IMR-90 (cell line): Measurements from ENCODE around the gene PARP14. TPM values are rescaled to one million over a fixed set of nuclear protein-coding genes. Genes with fewer than 3 reads are reported as not detected.

Experiments
- ATAC-seq: fragments of 200-7000 bp; cut with Tn5 transposase; 2 replicates; pipeline ENCODE4 v1.9.1; 2020; ENCODE audit warnings: low read depth, mild to moderate bottlenecking, moderate library complexity
- BruUV-seq: library from RNA; stranded (reverse); fragments of 400-500 nt; replicated peaks from 2 replicates; lab custom pipeline; 2021; lab: Mats Ljungman, UMichigan
- CTCF ChIA-PET: fragments of 300-600 bp; formaldehyde crosslinking; extraction: SDS; loops from one replicate; lab custom pipeline; 2021; ENCODE audit warnings: antibody characterized with exemption; lab: Yijun Ruan, JAX
- POLR2A ChIA-PET: fragments of 300-600 bp; sonication (Branson Sonifier 250); formaldehyde crosslinking; loops from one replicate; lab custom pipeline; 2022; ENCODE audit warnings: antibody characterized with exemption; ENCODE audit not compliant: unreplicated experiment; lab: Charles Lee
- DNase-seq: peaks from one replicate; pipeline ENCODE4 v3.0.0; 2013
- H2AFZ ChIP-seq: replicated peaks from 2 replicates; pipeline ENCODE3; 2013; ENCODE audit warnings: low read length, mild to moderate bottlenecking; ENCODE audit not compliant: poor library complexity
- H2AK5ac ChIP-seq: 2 replicates; pipeline ENCODE4 v1.6.1; 2013; ENCODE audit warnings: low read depth, low read length, inconsistent platforms
- H2AK9ac ChIP-seq: replicated peaks from 2 replicates; pipeline ENCODE3; 2013; ENCODE audit warnings: mild to moderate bottlenecking, low read depth, low read length, moderate library complexity; ENCODE audit not compliant: poor library complexity
- H2BK120ac ChIP-seq: 2 replicates; pipeline ENCODE4 v1.6.1; 2013; ENCODE audit warnings: low read depth, low read length, inconsistent platforms
- H2BK15ac ChIP-seq: 3 replicates; pipeline ENCODE4 v1.6.1; 2013; ENCODE audit warnings: low read depth, low read length, inconsistent platforms
- H2BK20ac ChIP-seq: 2 replicates; pipeline ENCODE4 v1.6.1; 2013; ENCODE audit warnings: low read depth, mild to moderate bottlenecking, inconsistent platforms, low read length, moderate library complexity
- H2BK5ac ChIP-seq: 2 replicates; pipeline ENCODE4 v1.6.1; 2013; ENCODE audit warnings: mild to moderate bottlenecking, low read depth, low read length, inconsistent platforms; ENCODE audit not compliant: poor library complexity, severe bottlenecking
- H3K14ac ChIP-seq: replicated peaks from 2 replicates; pipeline ENCODE4 v1.6.1; 2013; ENCODE audit warnings: low read depth, low read length, inconsistent platforms
- H3K18ac ChIP-seq: 2 replicates; pipeline ENCODE4 v1.6.1; 2013; ENCODE audit warnings: low read depth, low read length, control low read depth
- H3K23ac ChIP-seq: 2 replicates; pipeline ENCODE4 v1.6.1; 2013; ENCODE audit warnings: low read depth, low read length, inconsistent platforms
- H3K27ac ChIP-seq: 2 replicates; pipeline ENCODE4 v1.5.1; 2013; ENCODE audit warnings: mild to moderate bottlenecking, control low read depth, low read length; ENCODE audit not compliant: insufficient read depth
- H3K27me3 ChIP-seq: 2 replicates; pipeline ENCODE4 v1.6.1; 2013; ENCODE audit warnings: low read length; ENCODE audit not compliant: control insufficient read depth, insufficient read depth
- H3K36me3 ChIP-seq: 2 replicates; pipeline ENCODE4 v1.6.1; 2013; ENCODE audit warnings: low read length, mixed read lengths; ENCODE audit not compliant: control insufficient read depth, insufficient read depth
- H3K4ac ChIP-seq: 2 replicates; pipeline ENCODE4 v1.6.1; 2013; ENCODE audit warnings: low read depth, low read length, inconsistent platforms
- H3K4me1 ChIP-seq: 2 replicates; pipeline ENCODE4 v1.6.1; 2013; ENCODE audit warnings: low read length, mixed read lengths; ENCODE audit not compliant: control insufficient read depth, insufficient read depth
- H3K4me2 ChIP-seq: 2 replicates; pipeline ENCODE4 v1.6.1; 2013; ENCODE audit warnings: low read depth, mild to moderate bottlenecking, control low read depth, low read length, moderate library complexity
- H3K4me3 ChIP-seq: 2 replicates; pipeline ENCODE4 v1.5.1; 2013; ENCODE audit warnings: low read depth, mild to moderate bottlenecking, control low read depth, low read length, moderate library complexity; ENCODE audit not compliant: insufficient read depth
- H3K56ac ChIP-seq: 2 replicates; pipeline ENCODE4 v1.6.1; 2013; ENCODE audit warnings: low read length, inconsistent platforms; ENCODE audit not compliant: insufficient read depth; ENCODE audit errors: extremely low read depth
- H3K79me1 ChIP-seq, 2 experiments: 2 replicates each; pipeline ENCODE4 v1.6.1; 2013; ENCODE audit warnings: low read length in 2 of 2, inconsistent platforms in 1 of 2, low read depth in 1 of 2
- H3K9ac ChIP-seq: 2 replicates; pipeline ENCODE4 v1.6.1; 2013; ENCODE audit warnings: low read depth, low read length, control low read depth
- H3K9me1 ChIP-seq: 2 replicates; pipeline ENCODE4 v1.6.1; 2013; ENCODE audit warnings: low read length, inconsistent platforms; ENCODE audit not compliant: insufficient read depth
- H3K9me3 ChIP-seq: 2 replicates; pipeline ENCODE4 v1.6.1; 2013; ENCODE audit warnings: low read length; ENCODE audit not compliant: control insufficient read depth, insufficient read depth
- H4K20me1 ChIP-seq: 2 replicates; pipeline ENCODE4 v1.6.1; 2013; ENCODE audit warnings: low read length, inconsistent platforms; ENCODE audit not compliant: insufficient read depth
- H4K5ac ChIP-seq: 2 replicates; pipeline ENCODE4 v1.6.1; 2013; ENCODE audit warnings: mild to moderate bottlenecking, low read depth, low read length, control low read depth
- H4K8ac ChIP-seq, 2 experiments: 2 replicates each; pipeline ENCODE4 v1.6.1; 2013; ENCODE audit warnings: low read depth in 2 of 2, low read length in 2 of 2, control low read depth in 1 of 2, inconsistent platforms in 1 of 2
- H4K91ac ChIP-seq: 2 replicates; pipeline ENCODE4 v1.6.1; 2013; ENCODE audit warnings: low read depth, low read length, inconsistent platforms; ENCODE audit not compliant: insufficient read depth
- BHLHE40 ChIP-seq: fragments of 150-350 bp; IDR thresholded peaks from 2 replicates; pipeline ENCODE4 v1.6.1; 2016; ENCODE audit warnings: mild to moderate bottlenecking, low read depth, low read length
- CEBPB ChIP-seq: IDR thresholded peaks from 2 replicates; pipeline ENCODE4 v1.6.1; 2012; ENCODE audit warnings: low read depth, low read length, improper control_type of control experiment
- CHD1 ChIP-seq: IDR thresholded peaks from 2 replicates; pipeline ENCODE4 v1.6.1; 2012; ENCODE audit warnings: low read depth, low read length, improper control_type of control experiment
- ELK1 ChIP-seq: fragments of 150-350 bp; IDR thresholded peaks from 2 replicates; pipeline ENCODE4 v1.6.1; 2016; ENCODE audit warnings: low read depth, mild to moderate bottlenecking, low read length, moderate library complexity, borderline replicate concordance
- FOS ChIP-seq: fragments of 150-350 bp; IDR thresholded peaks from 2 replicates; pipeline ENCODE4 v1.6.1; 2016; ENCODE audit warnings: low read depth, low read length
- MAFK ChIP-seq: IDR thresholded peaks from 2 replicates; pipeline ENCODE4 v1.6.1; 2012; ENCODE audit warnings: low read depth, low read length, improper control_type of control experiment
- MAZ ChIP-seq: IDR thresholded peaks from 2 replicates; pipeline ENCODE4 v1.6.1; 2012; ENCODE audit warnings: low read depth, mild to moderate bottlenecking, low read length, improper control_type of control experiment, moderate library complexity, borderline replicate concordance
- MXI1 ChIP-seq: IDR thresholded peaks from 2 replicates; pipeline ENCODE4 v1.6.1; 2012; ENCODE audit warnings: low read depth, mild to moderate bottlenecking, low read length, moderate library complexity, borderline replicate concordance
- NFE2L2 ChIP-seq: fragments of 150-350 bp; IDR thresholded peaks from 2 replicates; pipeline ENCODE4 v1.6.1; 2016; ENCODE audit warnings: low read depth, mild to moderate bottlenecking, low read length
- POLR2A ChIP-seq: IDR thresholded peaks from 2 replicates; pipeline ENCODE4 v1.6.1; 2012; ENCODE audit warnings: mild to moderate bottlenecking, low read depth, low read length
- RAD21 ChIP-seq: IDR thresholded peaks from 2 replicates; pipeline ENCODE4 v1.6.1; 2012; ENCODE audit warnings: low read length, improper control_type of control experiment
- RCOR1 ChIP-seq: IDR thresholded peaks from 2 replicates; pipeline ENCODE4 v1.6.1; 2012; ENCODE audit warnings: mild to moderate bottlenecking, low read length, improper control_type of control experiment; ENCODE audit not compliant: insufficient replicate concordance
- RFX5 ChIP-seq: IDR thresholded peaks from 2 replicates; pipeline ENCODE4 v1.8.0; 2012; ENCODE audit warnings: low read depth, mild to moderate bottlenecking, low read length, moderate library complexity
- SMC3 ChIP-seq: fragments of 150-350 bp; IDR thresholded peaks from 2 replicates; pipeline ENCODE4 v1.6.1; 2016; ENCODE audit warnings: low read depth, mild to moderate bottlenecking, antibody characterized with exemption, low read length, moderate library complexity
- WGBS, 2 experiments: methylation state at CpG; one replicate each; pipeline versions ENCODE4 v1.1.5 to v1.1.7; 2013; ENCODE audit warnings: missing lambda C conversion rate in 2 of 2; ENCODE audit not compliant: insufficient read length in 1 of 2; ENCODE audit errors: extremely low coverage in 2 of 2; 5-methylcytosine and 5-hydroxymethylcytosine counted together
- dilution Hi-C: fragments of 300-500 bp; cut with HindIII; formaldehyde crosslinking; loops from one replicate; pipeline ENCODE4 v1.14.3; 2018; ENCODE audit warnings: low sequenced_read_pairs; ENCODE audit not compliant: unreplicated experiment
- in situ Hi-C: fragments of 300-500 bp; cut with MboI; formaldehyde crosslinking; loops from 3 replicates; pipeline ENCODE4 v1.14.3; 2019; ENCODE audit warnings: low sequenced_read_pairs, inconsistent platforms, mixed read lengths
- intact Hi-C: fragments of 100-400 bp; cut with micrococcal nuclease; formaldehyde crosslinking; loops from 2 replicates; pipeline ENCODE4 v1.10.0; 2022
- polyA plus RNA-seq, 3 experiments: library from polyadenylated mRNA; depleted of rRNA; stranded (reverse); fragments of >200 nt; gene quantifications; 2 replicates each; pipeline ENCODE4 v1.2.3, GENCODE V29; 2012; ENCODE audit warnings: low replicate concordance in 1 of 3
- total RNA-seq: library from RNA; depleted of rRNA; stranded (reverse); fragments of >200 nt; gene quantifications from 2 replicates; pipeline ENCODE4 v1.2.3, GENCODE V29; 2012
- TF ChIP-seq, protein P1 (sequence below): fragments of 150-350 bp; IDR thresholded peaks from 2 replicates; pipeline ENCODE4 v1.6.1; 2017; ENCODE audit warnings: mild to moderate bottlenecking, antibody characterized with exemption, low read length, low read depth
- TF ChIP-seq, protein P2 (sequence below): conservative IDR thresholded peaks from 2 replicates; pipeline ENCODE4 v1.5.1; 2012; ENCODE audit warnings: mild to moderate bottlenecking, low read depth, low read length, improper control_type of control experiment

The PARP14 gene
- total and polyA plus RNA-seq, 2 of the 4 experiments (the other 2 are of a cell fraction), result 9.3 to 23.1 TPM

DNA sequence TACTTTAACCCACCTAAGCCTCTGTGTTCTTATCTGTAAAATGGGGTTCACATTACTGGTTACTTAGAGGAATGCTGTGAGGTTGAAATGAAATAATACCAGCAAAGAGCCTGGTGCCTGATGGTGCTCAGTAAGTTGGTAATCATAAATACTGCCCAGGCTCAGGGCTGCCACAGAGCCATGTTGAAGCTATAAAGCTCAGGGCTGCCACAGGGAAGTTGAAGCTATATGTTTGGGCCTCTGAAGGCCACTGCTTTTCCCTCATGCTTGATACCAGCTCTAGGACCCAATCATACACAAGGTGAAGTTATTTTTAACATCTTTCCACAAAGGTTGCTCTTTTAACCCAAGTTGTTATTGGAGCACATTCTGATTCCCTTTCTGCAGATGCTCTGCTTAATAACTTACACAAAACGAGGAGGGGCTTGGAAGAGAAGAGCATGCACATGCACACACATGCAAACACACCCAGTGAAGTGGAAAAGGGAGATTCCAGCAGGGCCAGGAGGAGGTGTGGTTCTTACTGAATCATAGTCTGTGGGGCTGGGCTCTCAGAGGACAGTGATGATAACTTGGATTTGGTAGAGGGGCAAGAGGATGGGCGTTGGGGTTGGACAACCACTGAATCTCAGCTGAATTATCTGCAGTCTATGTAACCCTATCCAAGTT lies 17.4 kb downstream of the PARP14 start:
- Histone ChIP-seq H3K9me3 (no peaks in the 10 kb centered on the region), H3K56ac (no peak overlapping the region), H3K27me3 (no peaks in the 10 kb centered on the region), H3K9me1 (no peaks in the 10 kb centered on the region), H3K4ac (no peak overlapping the region), H3K4me1 (no peaks in the 10 kb centered on the region), H3K18ac (no peak overlapping the region), H4K8ac (no peak overlapping the region), H2AFZ (no peak overlapping the region), H3K23ac (no peak overlapping the region), H3K4me2 (no peak overlapping the region), H3K27ac (no peak overlapping the region), H3K14ac (no peak overlapping the region), H2BK20ac (no peak overlapping the region), H4K20me1 (no peaks in the 10 kb centered on the region), H2AK5ac (no peak overlapping the region), H4K91ac (no peak overlapping the region), H4K5ac (no peak overlapping the region), H3K9ac (no peak overlapping the region), H3K36me3 (peaks cover 27% of the 10 kb centered on the region), H2AK9ac (no peak overlapping the region), H3K79me1 (no peaks in the 10 kb centered on the region), H2BK120ac (no peak overlapping the region), H2BK5ac (no peak overlapping the region), H2BK15ac (no peak overlapping the region), H3K4me3 (no peak overlapping the region)
- intact Hi-C loops (no loop called here), in situ Hi-C loops (no loop called here), dilution Hi-C loops (no loop called here)
- ChIA-PET POLR2A (no interaction called here), CTCF (no interaction called here)
- no peak for ATAC-seq
- no peak for DNase-seq
- no TSS peak for BruUV-seq
- TF ChIP-seq MAZ, result no peak
- TF ChIP-seq CEBPB, result no peak
- TF ChIP-seq FOS, result no peak
- no peak for TF ChIP-seq SMC3
- no peak for TF ChIP-seq RCOR1
- TF ChIP-seq RFX5, result no peak
- TF ChIP-seq, protein P1, sequence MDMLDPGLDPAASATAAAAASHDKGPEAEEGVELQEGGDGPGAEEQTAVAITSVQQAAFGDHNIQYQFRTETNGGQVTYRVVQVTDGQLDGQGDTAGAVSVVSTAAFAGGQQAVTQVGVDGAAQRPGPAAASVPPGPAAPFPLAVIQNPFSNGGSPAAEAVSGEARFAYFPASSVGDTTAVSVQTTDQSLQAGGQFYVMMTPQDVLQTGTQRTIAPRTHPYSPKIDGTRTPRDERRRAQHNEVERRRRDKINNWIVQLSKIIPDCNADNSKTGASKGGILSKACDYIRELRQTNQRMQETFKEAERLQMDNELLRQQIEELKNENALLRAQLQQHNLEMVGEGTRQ, result no peak
- TF ChIP-seq, protein P2, sequence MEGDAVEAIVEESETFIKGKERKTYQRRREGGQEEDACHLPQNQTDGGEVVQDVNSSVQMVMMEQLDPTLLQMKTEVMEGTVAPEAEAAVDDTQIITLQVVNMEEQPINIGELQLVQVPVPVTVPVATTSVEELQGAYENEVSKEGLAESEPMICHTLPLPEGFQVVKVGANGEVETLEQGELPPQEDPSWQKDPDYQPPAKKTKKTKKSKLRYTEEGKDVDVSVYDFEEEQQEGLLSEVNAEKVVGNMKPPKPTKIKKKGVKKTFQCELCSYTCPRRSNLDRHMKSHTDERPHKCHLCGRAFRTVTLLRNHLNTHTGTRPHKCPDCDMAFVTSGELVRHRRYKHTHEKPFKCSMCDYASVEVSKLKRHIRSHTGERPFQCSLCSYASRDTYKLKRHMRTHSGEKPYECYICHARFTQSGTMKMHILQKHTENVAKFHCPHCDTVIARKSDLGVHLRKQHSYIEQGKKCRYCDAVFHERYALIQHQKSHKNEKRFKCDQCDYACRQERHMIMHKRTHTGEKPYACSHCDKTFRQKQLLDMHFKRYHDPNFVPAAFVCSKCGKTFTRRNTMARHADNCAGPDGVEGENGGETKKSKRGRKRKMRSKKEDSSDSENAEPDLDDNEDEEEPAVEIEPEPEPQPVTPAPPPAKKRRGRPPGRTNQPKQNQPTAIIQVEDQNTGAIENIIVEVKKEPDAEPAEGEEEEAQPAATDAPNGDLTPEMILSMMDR, result no peak
- TF ChIP-seq POLR2A, result no peak
- TF ChIP-seq BHLHE40, result no peak
- no peak for TF ChIP-seq RAD21
- TF ChIP-seq ELK1, result no peak
- TF ChIP-seq MAFK, result no peak
- TF ChIP-seq CHD1, result no peak
- TF ChIP-seq MXI1, result no peak
- no peak for TF ChIP-seq NFE2L2
- WGBS, 2 experiments, result no CpG with 5 or more reads among the region's 2 CpGs
